Measurements from ENCODE around the gene PRKG1. TPM values are rescaled to one million over a fixed set of nuclear protein-coding genes. Genes with fewer than 3 reads are reported as not detected.

The PRKG1 gene
- total RNA-seq, 1 experiment from 2014 or later, result 10.4 TPM

DNA sequence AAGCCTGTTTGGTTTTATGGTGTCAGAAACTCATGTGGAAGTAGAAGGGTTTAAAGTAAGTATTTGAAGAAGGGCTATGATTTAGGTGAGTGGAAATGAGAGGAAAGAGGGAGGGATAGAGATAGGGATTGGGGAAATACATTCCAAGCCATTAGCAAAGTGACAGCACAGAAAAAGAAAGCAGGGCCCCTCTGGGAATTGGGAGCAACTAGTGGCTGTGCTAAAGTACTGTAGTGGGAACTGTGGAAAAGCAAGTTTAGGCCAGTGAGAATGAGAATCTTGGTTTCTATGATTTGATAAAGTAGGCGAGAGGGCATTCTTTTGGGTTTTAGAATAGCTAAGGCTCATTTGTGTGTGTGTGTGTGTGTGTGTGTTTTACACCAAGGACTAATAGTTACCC is 5.0 kb downstream of the PRKG1 start:
- peak overlapping the region; percentile 53 for H3K4me2 ChIP-seq (ENCODE audit: insufficient read depth, insufficient read length, low read length)

More for the DNA sequence above, 5.0 kb downstream of the PRKG1 start:
- H3K14ac ChIP-seq (ENCODE audit: insufficient read depth, low read length), result no peak overlapping the region
- H4K91ac ChIP-seq (ENCODE audit: insufficient read length, low read depth, low read length), result no peak overlapping the region
- H2BK15ac ChIP-seq (ENCODE audit: low read depth, low read length), result no peak overlapping the region
- Mint-ChIP-seq H3K4me3 (peak overlapping the region in 1 of 2 experiments; percentile 57; a peak in 2 of 5 replicates), H3K27me3 (ENCODE audit: low read depth) (peaks cover 21% of the 10 kb centered on the region), H3K27ac (peak overlapping the region in 2 of 3 experiments; percentile 68 to 88; a peak in 5 of 7 replicates), H3K4me1 (peaks cover 49 to 64% of the 10 kb centered on the region in 2 experiments), H3K9me3 (no peaks in the 10 kb centered on the region), H3K36me3 (ENCODE audit: insufficient read depth in 1 of 3, low read depth in 3 of 3) (no peaks in the 10 kb centered on the region; a peak in 1 of 7 replicates)
- H3K56ac ChIP-seq (ENCODE audit: insufficient read length, low read depth, low read length), result no peak overlapping the region
- H3K79me1 ChIP-seq (ENCODE audit: insufficient read depth, low read depth, low read length, poor library complexity, severe bottlenecking), result no peaks in the 10 kb centered on the region
- H3K4me1 ChIP-seq (ENCODE audit: insufficient read depth, low read length), result peaks cover 25% of the 10 kb centered on the region
- no peak overlapping the region for H2BK12ac ChIP-seq (ENCODE audit: insufficient read length, low read depth, low read length)
- H3K9ac ChIP-seq (ENCODE audit: extremely low read depth, insufficient read length, low read length), result no peak overlapping the region
- 0 out of 3 replicates have a peak, but pooled peaks have one; percentile 13 for TF ChIP-seq CTCF (conservative IDR thresholded peaks at IDR 0.05)
- peaks cover 10% of the 10 kb centered on the region for H3K23me2 ChIP-seq (ENCODE audit: insufficient read length, low read depth, low read length, poor library complexity, severe bottlenecking)
- no peak for DNase-seq
- H2BK20ac ChIP-seq (ENCODE audit: low read depth, low read length, poor library complexity, severe bottlenecking), result no peak overlapping the region
- H3K9me3 ChIP-seq (ENCODE audit: control insufficient read depth, low read depth, low read length), result no peaks in the 10 kb centered on the region
- H3K79me2 ChIP-seq (ENCODE audit: insufficient read depth, low read length), result peaks cover 2% of the 10 kb centered on the region; the same call in 1 of the 2 replicates
- H2BK120ac ChIP-seq (ENCODE audit: low read depth, low read length, poor library complexity, severe bottlenecking), result no peak overlapping the region
- H3T11ph ChIP-seq (ENCODE audit: low read length), result no peak overlapping the region
- no peak overlapping the region for H4K5ac ChIP-seq (ENCODE audit: insufficient read length, low read depth, low read length)
- no CpG with 5 or more reads among the region's 1 CpG for WGBS (ENCODE audit: extremely low coverage, insufficient read length, low lambda C conversion rate)
- H2AK5ac ChIP-seq (ENCODE audit: insufficient read length, low read length), result no peak overlapping the region
- H3K27me3 ChIP-seq (ENCODE audit: insufficient read depth, low read length), result no peaks in the 10 kb centered on the region; the same call in 1 of the 2 replicates
- no peak overlapping the region for H3K18ac ChIP-seq (ENCODE audit: insufficient read length, low read depth, low read length)
- H2AFZ ChIP-seq (ENCODE audit: low read length), result no peak overlapping the region
- peak overlapping the region; percentile 90 for H3K27ac ChIP-seq (ENCODE audit: insufficient read length, low read depth, low read length)
- no peak overlapping the region for H3K4ac ChIP-seq (ENCODE audit: low read depth, low read length)
- H4K8ac ChIP-seq (replicated peaks; ENCODE audit: insufficient read length, low read depth, low read length), result no peak overlapping the region
- no peaks in the 10 kb centered on the region for H4K20me1 ChIP-seq (ENCODE audit: control insufficient read depth, insufficient read depth, insufficient read length)
- H2BK5ac ChIP-seq (ENCODE audit: insufficient read length, low read length), result no peak overlapping the region
- H3K23ac ChIP-seq (ENCODE audit: insufficient read length, low read depth, low read length), result no peak overlapping the region

Measured in H9 (cell line).